Fibroblast of villous mesenchyme (primary cell): Measurements from ENCODE around the gene FBXW12. TPM values are rescaled to one million over a fixed set of nuclear protein-coding genes. Genes with fewer than 3 reads are reported as not detected.
"Not testable (repeated sequence)": the region's sequence is repeated elsewhere in the genome, so short reads cannot be mapped to it uniquely, and the experiment has no call there.

Source experiments
- DNase-seq: peaks from one replicate; pipeline ENCODE4 v3.0.0-alpha.2; 2010; ENCODE audit warnings: low read depth
- H3K4me3 ChIP-seq: 2 replicates; pipeline ENCODE4 v1.5.1; 2011; ENCODE audit warnings: low read depth, mild to moderate bottlenecking, low read length
- total RNA-seq: library from RNA; depleted of rRNA; stranded (reverse); fragments of >200 nt; gene quantifications from 2 replicates; pipeline ENCODE4 v1.2.3, GENCODE V29; 2012
- TF ChIP-seq, protein P1 (sequence below): IDR thresholded peaks from 2 replicates; pipeline ENCODE4 v1.5.1; 2012; ENCODE audit warnings: low read depth, mild to moderate bottlenecking, low read length; ENCODE audit not compliant: insufficient read depth

Gene FBXW12, protein sequence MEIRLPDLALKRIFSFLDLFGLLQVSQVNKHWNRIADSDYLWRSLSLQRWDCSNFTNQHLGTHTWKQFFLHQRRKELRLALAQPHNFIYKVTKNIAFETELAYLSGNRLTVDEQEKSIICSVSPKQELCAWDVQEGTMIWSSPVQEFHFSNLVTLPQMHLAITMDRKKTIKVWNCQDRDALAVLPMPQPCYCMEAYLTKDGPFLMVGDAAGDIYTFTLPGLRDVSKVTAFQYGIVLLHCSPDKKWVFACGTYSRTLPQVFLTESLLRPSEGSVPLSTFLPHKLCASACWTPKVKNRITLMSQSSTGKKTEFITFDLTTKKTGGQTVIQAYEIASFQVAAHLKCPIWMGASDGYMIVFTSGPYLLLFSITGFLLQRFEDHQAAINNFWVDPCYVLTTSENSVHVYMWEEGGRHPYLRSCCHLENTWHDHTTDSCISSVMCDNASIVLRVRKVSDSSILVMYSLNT
- not detected in 2 replicates for total RNA-seq

- TF ChIP-seq, protein P1, sequence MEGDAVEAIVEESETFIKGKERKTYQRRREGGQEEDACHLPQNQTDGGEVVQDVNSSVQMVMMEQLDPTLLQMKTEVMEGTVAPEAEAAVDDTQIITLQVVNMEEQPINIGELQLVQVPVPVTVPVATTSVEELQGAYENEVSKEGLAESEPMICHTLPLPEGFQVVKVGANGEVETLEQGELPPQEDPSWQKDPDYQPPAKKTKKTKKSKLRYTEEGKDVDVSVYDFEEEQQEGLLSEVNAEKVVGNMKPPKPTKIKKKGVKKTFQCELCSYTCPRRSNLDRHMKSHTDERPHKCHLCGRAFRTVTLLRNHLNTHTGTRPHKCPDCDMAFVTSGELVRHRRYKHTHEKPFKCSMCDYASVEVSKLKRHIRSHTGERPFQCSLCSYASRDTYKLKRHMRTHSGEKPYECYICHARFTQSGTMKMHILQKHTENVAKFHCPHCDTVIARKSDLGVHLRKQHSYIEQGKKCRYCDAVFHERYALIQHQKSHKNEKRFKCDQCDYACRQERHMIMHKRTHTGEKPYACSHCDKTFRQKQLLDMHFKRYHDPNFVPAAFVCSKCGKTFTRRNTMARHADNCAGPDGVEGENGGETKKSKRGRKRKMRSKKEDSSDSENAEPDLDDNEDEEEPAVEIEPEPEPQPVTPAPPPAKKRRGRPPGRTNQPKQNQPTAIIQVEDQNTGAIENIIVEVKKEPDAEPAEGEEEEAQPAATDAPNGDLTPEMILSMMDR, result no peak
- no peak for DNase-seq
- H3K4me3 ChIP-seq, result no peak within 1 kb of the TSS
Measured at GRCh38 chr3:48371651-48372376, at the start of gene FBXW12. FBXW12 (plus strand) TSS chr3:48372219; CDS start chr3:48372768, 549 bp downstream.

GRCh38 chr3:48331706-48332435 is 40.1 kb upstream of the FBXW12 start:
- not testable (repeated sequence) for DNase-seq, H3K4me3 ChIP-seq

GRCh38 chr3:48333346-48334245 is 38.4 kb upstream of the FBXW12 start, which contains the start of gene SPINK8:
SPINK8 (minus strand) TSS chr3:48333661; CDS start chr3:48328341, 5,320 bp downstream.
- H3K4me3 ChIP-seq, DNase-seq: not testable (repeated sequence)

DNA sequence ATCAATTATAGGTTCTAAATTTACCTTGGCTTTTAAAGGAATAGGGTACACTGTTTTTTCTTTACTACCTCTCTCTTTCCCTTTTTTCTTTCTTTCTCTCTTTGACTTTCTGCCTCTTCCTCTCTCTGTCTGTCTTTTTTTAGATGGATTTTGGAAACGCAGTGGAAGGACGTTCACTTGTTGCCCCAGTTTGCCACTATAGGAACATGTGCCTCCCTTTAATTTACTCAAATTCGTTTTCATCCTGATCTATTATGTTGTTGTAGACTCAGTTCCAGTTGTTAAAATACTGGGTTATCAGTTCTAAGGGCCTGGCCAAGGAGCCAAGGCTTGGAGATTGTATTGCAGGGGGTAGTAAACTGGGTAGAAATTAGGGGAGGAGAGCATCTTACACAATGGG is 37.4 kb upstream of the FBXW12 start:
- H3K4me3 ChIP-seq, result no peak overlapping the region
- TF ChIP-seq, protein P1, result no peak
- no peak for DNase-seq

DNA sequence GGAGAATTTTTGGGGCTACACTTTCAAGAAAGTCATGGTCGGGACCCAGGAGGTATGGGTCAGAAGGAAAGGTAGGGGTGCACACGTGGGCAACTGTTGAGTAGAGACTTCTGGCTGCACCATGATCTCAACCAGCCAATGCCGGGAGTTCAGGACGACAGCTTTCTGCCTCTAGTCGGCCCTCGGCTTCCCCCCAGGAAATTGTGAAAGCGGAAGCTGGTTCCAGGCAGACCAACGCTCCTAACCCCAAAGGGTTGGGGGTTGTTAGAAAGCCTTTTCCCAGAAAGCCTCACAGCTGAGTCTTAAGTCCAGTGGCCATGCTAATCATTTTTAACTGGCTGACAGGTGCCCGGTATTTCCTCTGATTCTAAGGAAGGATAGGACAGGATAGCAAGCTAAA is 36.7 kb upstream of the FBXW12 start:
- not testable (repeated sequence) for DNase-seq

GRCh38 chr3:48337536-48337935 is 34.5 kb upstream of the FBXW12 start:
- H3K4me3 ChIP-seq, DNase-seq: not testable (repeated sequence)

More for the DNA sequence above, 36.7 kb upstream of the FBXW12 start:
- H3K4me3 ChIP-seq, result not testable (repeated sequence)

DNA sequence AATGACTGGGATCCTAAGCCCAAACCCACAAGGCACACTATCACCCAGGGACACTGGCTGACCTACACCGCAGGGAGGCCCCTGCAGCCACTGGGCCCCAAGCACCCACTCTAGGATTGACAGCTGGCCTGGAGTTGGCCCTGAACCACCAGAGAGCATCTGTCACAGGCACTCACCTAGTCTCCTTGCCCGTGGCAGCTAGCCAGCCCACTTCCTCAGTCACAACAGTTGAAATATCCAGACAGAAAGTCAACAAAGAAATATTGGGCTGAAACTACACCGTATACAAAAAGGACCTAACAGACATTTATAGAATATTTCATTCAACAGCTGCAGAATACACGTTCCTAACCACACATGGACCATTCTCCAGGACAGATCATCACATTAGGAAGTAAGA is 33.4 kb upstream of the FBXW12 start:
- no peak for DNase-seq
- H3K4me3 ChIP-seq, result no peak overlapping the region
- TF ChIP-seq, protein P1, result no peak

GRCh38 chr3:48343432-48343831 is 28.6 kb upstream of the FBXW12 start:
- TF ChIP-seq, protein P1, result no peak
- DNase-seq, result no peak
- H3K4me3 ChIP-seq, result no peak overlapping the region
